Endothelial cell of umbilical vein (primary cell): ENCODE results near the gene SPTBN4. TPM values are rescaled to one million over a fixed set of nuclear protein-coding genes. Genes with fewer than 3 reads are reported as not detected.

Experiments
- BruUV-seq: library from RNA; stranded (reverse); fragments of 400-500 nt; replicated peaks from 2 replicates; lab custom pipeline; 2021; lab: Mats Ljungman, UMichigan
- CTCF ChIA-PET: fragments of 300-600, 350-600 bp; sonication (Branson Sonifier 250); formaldehyde crosslinking; loops from one replicate; lab custom pipeline; 2021; ENCODE audit warnings: antibody characterized with exemption, inconsistent platforms; lab: Charles Lee
- POLR2A ChIA-PET: fragments of 300-600, 350-600 bp; sonication (Branson Sonifier 250); formaldehyde crosslinking; loops from one replicate; lab custom pipeline; 2021; ENCODE audit warnings: antibody characterized with exemption, inconsistent platforms; lab: Charles Lee
- DNase-seq: peaks from one replicate; pipeline ENCODE4 v3.0.0-alpha.2; 2011; ENCODE audit warnings: low read depth, low spot score
- FAIRE-seq: peaks from 2 replicates; lab custom pipeline; 2011; peaks lifted over from hg19 to GRCh38; lab: Jason Lieb, UNC
- H2AFZ ChIP-seq: 2 replicates; pipeline ENCODE4 v1.6.0; 2012; ENCODE audit warnings: low read depth, low read length, control low read depth, inconsistent platforms
- H3K27ac ChIP-seq: 2 replicates; pipeline ENCODE4 v1.5.1; 2011; ENCODE audit warnings: low read depth, mild to moderate bottlenecking, control low read depth, low read length, moderate library complexity; ENCODE audit not compliant: insufficient read depth
- H3K27me3 ChIP-seq, 2 experiments: 2 replicates each; pipeline versions ENCODE4 v1.6.0 to v1.6.1; 2011; ENCODE audit warnings: low read length in 2 of 2, mixed read lengths in 1 of 2; ENCODE audit not compliant: control insufficient read depth in 2 of 2, insufficient read depth in 2 of 2
- H3K36me3 ChIP-seq, 2 experiments: 2 replicates in 1 of 2; 3 replicates in 1 of 2; pipeline ENCODE4 v1.5.1; 2011; ENCODE audit warnings: low read length in 2 of 2, mild to moderate bottlenecking in 1 of 2, moderate library complexity in 1 of 2; ENCODE audit not compliant: control insufficient read depth in 2 of 2, insufficient read depth in 2 of 2; ENCODE audit errors: extremely low read depth in 1 of 2
- H3K4me1 ChIP-seq: 3 replicates; pipeline ENCODE4 v1.5.1; 2011; ENCODE audit warnings: mild to moderate bottlenecking, low read length; ENCODE audit not compliant: control insufficient read depth, insufficient read depth; ENCODE audit errors: extremely low read depth
- H3K4me2 ChIP-seq: 2 replicates; pipeline ENCODE4 v1.6.1; 2011; ENCODE audit warnings: low read length, control low read depth, mixed read lengths; ENCODE audit not compliant: insufficient read depth
- H3K4me3 ChIP-seq, 3 experiments: fragments of 200-600 bp in 1 of 3; sonication (generic), shearing (Covaris generic) in 1 of 3; replicated peaks in 1 of 3; 2 replicates each; pipeline ENCODE4 v1.5.1; 2011 to 2016; ENCODE audit warnings: control low read depth in 3 of 3, low read length in 3 of 3, mild to moderate bottlenecking in 2 of 3, inconsistent platforms in 1 of 3, low read depth in 1 of 3, moderate library complexity in 1 of 3; ENCODE audit not compliant: insufficient read depth in 1 of 3
- H3K79me2 ChIP-seq: 2 replicates; pipeline ENCODE4 v1.6.0; 2012; ENCODE audit warnings: low read length, inconsistent platforms; ENCODE audit not compliant: control insufficient read depth, insufficient read depth
- H3K9ac ChIP-seq: replicated peaks from 2 replicates; pipeline ENCODE3; 2011; ENCODE audit warnings: low read length, control low read depth; ENCODE audit not compliant: insufficient read depth; ENCODE audit errors: extremely low read depth
- H3K9me1 ChIP-seq: replicated peaks from 3 replicates; pipeline ENCODE4 v1.6.0; 2011; ENCODE audit warnings: mild to moderate bottlenecking, low read length; ENCODE audit not compliant: control insufficient read depth, insufficient read depth; ENCODE audit errors: extremely low read depth
- H3K9me3 ChIP-seq: replicated peaks from 2 replicates; pipeline ENCODE4 v1.5.1; 2012; ENCODE audit warnings: low read length, inconsistent platforms; ENCODE audit not compliant: control insufficient read depth, insufficient read depth
- H4K20me1 ChIP-seq: replicated peaks from 2 replicates; pipeline ENCODE3; 2011; ENCODE audit warnings: mild to moderate bottlenecking, low read length; ENCODE audit not compliant: control insufficient read depth, insufficient read depth; ENCODE audit errors: extremely low read depth
- CTCF ChIP-seq, 2 donors: IDR thresholded peaks; 1 replicate in 1 of 2; 2 replicates in 1 of 2; pipeline ENCODE4 v1.5.1; 2011; ENCODE audit warnings: low read length in 2 of 2, mild to moderate bottlenecking in 2 of 2, moderate library complexity in 2 of 2, control low read depth in 1 of 2, inconsistent platforms in 1 of 2, low read depth in 1 of 2; ENCODE audit not compliant: insufficient read depth in 1 of 2; ENCODE audit errors: extremely low read depth in 1 of 2
- EZH2 ChIP-seq: IDR thresholded peaks from 2 replicates; pipeline ENCODE4 v1.6.1; 2012; ENCODE audit warnings: borderline replicate concordance, low read depth, mild to moderate bottlenecking, moderate library complexity, low read length, inconsistent platforms; ENCODE audit not compliant: severe bottlenecking
- FOS ChIP-seq: IDR thresholded peaks from 2 replicates; pipeline ENCODE4 v1.6.1; 2011; ENCODE audit warnings: mild to moderate bottlenecking, low read length, moderate library complexity, borderline replicate concordance; ENCODE audit not compliant: insufficient read depth
- GATA2 ChIP-seq: IDR thresholded peaks from 2 replicates; pipeline ENCODE4 v1.7.0; 2011; ENCODE audit warnings: low read depth, mild to moderate bottlenecking, moderate library complexity, mixed read lengths, low read length; ENCODE audit not compliant: insufficient read length, insufficient read depth
- JUN ChIP-seq: IDR thresholded peaks from 2 replicates; pipeline ENCODE4 v1.6.1; 2011; ENCODE audit warnings: borderline replicate concordance, low read depth; ENCODE audit not compliant: insufficient read length, insufficient read depth
- MYC ChIP-seq: IDR thresholded peaks from one replicate; pipeline ENCODE4 v1.6.1; 2011; ENCODE audit warnings: mild to moderate bottlenecking, low read depth, low read length
- POLR2A ChIP-seq: IDR thresholded peaks from 2 replicates; pipeline ENCODE4 v1.6.1; 2012; ENCODE audit warnings: low read depth, mild to moderate bottlenecking, control low read depth, low read length
- dilution Hi-C: fragments of 300-500 bp; cut with MboI; formaldehyde crosslinking; loops from one replicate; pipeline ENCODE4 v1.15.0; 2019; ENCODE audit warnings: low sequenced_read_pairs; ENCODE audit not compliant: extremely low pct_ligation_motif_present
- intact Hi-C: fragments of 100-400 bp; cut with micrococcal nuclease; formaldehyde crosslinking; loops from one replicate; pipeline ENCODE4 v1.10.0; 2022
- polyA plus RNA-seq, 4 experiments: library from polyadenylated mRNA; depleted of rRNA in 3 of 4; stranded (reverse) in 3 of 4; unstranded in 1 of 4; fragments of >200 nt; gene quantifications; 2 replicates each; pipeline versions ENCODE4 v1.2.1 to v1.2.3, GENCODE V29; 2011 to 2012; ENCODE audit warnings: missing spikeins in 1 of 4
- total RNA-seq: library from RNA; stranded (reverse); gene quantifications from 2 replicates; pipeline ENCODE4 v1.2.3, GENCODE V29; 2021
- TF ChIP-seq, protein P1 (sequence below): IDR thresholded peaks from 2 replicates; pipeline ENCODE4 v1.6.1; 2011; ENCODE audit not compliant: insufficient read depth, insufficient read length

The SPTBN4 gene
- total and polyA plus RNA-seq, 2 donors (not counting 3 experiments of a cell fraction or from before 2014, with no cell fraction given), result 0.33 TPM; not detected in 1

DNA sequence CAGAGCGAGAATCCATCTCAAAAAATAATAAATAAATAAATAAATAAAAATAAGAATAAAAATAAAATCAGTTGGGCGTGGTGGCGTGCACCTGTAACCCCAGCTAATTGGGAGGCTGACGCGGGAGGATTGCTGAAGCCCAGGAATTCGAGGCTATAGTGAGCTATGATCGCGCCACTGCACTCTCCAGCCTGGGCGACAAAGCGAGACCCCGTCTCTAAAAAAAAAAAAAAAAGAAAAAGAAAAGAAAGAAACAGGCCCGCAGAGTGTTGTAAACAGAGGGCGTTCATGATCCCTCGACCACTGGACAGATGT is 46.4 kb upstream of the SPTBN4 start:
- no peaks in the 10 kb centered on the region for H3K27me3 ChIP-seq
- peaks cover 27% of the 10 kb centered on the region for H3K4me1 ChIP-seq
- BruUV-seq, result no TSS peak
- DNase-seq, result no peak
- no peaks in the 10 kb centered on the region for H4K20me1 ChIP-seq
- peak overlapping the region in 2 of 3 experiments; percentile 22 to 54 for H3K4me3 ChIP-seq
- peaks cover 8 to 9% of the 10 kb centered on the region in 2 experiments for H3K36me3 ChIP-seq
- intact Hi-C loops (loop anchor here (2.0 to 5.0 kb wide), 2 partner anchors 73 to 178 kb away; partner anchors contain the start of genes C19orf47 and PLD3), dilution Hi-C loops (no loop called here)
- no peak for FAIRE-seq
- TF ChIP-seq EZH2 (no peak), CTCF (IDR thresholded peaks at IDR 0.05; ENCODE audit: extremely low read depth in 1 of 2, insufficient read depth in 1 of 2, low read depth in 1 of 2, low read length in 2 of 2) (no peak), FOS (no peak), POLR2A (no peak), JUN (no peak), GATA2 (no peak), MYC (no peak)
- TF ChIP-seq, protein P1, sequence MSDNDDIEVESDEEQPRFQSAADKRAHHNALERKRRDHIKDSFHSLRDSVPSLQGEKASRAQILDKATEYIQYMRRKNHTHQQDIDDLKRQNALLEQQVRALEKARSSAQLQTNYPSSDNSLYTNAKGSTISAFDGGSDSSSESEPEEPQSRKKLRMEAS, result no peak
- no peaks in the 10 kb centered on the region for H3K9me3 ChIP-seq
- peaks cover 30% of the 10 kb centered on the region for H3K79me2 ChIP-seq
- peak overlapping the region; percentile 17 for H2AFZ ChIP-seq
- no peaks in the 10 kb centered on the region for H3K9me1 ChIP-seq
- ChIA-PET POLR2A (interaction anchor here (0.9 to 1.9 kb wide), 4 partner anchors 13 to 115 kb away, joined by 3 to 15 read pairs (median 4); no protein-coding TSS in a partner anchor), CTCF (interaction anchor here (0.6 to 3.7 kb wide), 28 partner anchors 9 to 214 kb away, joined by 3 to 43 read pairs (median 5); partner anchors contain the start of genes BLVRB, C19orf47, PLD3 and SERTAD3)
- H3K9ac ChIP-seq, result peak overlapping the region; percentile 46
- H3K4me2 ChIP-seq, result peak overlapping the region; percentile 68
- H3K27ac ChIP-seq, result peak overlapping the region; percentile 75
